NCI-H82 treated with DMSO at 0.1 percent for 48 hours (cell line): ENCODE data around the gene PYURF.

Source experiments
- DNase-seq: peaks from one replicate; lab custom pipeline; 2025; ENCODE audit not compliant: unreplicated experiment; lab: John Stamatoyannopoulos, UW

Gene PYURF

GRCh38 chr4:88514557-88515511 is 8.7 kb downstream of the PYURF start:
- no peak for DNase-seq

DNA sequence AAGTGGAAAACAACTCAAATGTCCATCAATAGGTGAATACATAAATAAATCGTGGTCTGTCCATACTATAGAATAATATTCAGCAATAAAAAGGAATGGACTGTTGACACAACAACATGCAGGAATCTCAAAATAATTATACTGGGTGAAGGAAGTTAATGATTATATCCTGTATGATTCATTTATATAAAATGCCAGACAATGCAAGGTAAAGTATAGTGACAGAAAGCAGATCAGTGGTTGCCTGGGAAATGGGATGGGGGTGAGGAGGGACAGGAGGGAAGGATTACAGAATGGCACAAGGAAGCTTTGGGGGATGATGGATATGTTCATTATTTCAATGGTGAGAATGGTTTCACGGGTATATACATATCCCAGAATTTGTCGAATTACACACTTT is 12.3 kb downstream of the PYURF start:
- no peak for DNase-seq

DNA sequence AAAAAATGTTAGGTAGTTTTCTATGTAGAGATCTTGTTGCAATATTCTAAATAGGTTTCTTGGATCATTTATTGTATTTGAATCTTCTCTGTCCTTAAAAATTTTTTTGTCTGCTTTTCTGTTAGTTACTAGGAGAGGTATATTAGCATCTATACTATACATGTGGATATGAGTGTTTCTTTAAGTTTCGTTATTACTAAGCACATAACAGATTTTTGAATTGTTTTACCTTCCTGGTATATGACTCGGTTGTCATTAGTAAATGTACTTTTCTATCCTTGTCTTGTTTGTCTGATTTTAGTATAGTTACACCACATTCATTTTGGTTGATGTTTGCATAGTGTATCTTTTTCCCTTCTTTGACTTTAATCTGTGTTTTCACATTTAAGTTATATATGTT is 20.2 kb downstream of the PYURF start:
- DNase-seq = no peak

DNA sequence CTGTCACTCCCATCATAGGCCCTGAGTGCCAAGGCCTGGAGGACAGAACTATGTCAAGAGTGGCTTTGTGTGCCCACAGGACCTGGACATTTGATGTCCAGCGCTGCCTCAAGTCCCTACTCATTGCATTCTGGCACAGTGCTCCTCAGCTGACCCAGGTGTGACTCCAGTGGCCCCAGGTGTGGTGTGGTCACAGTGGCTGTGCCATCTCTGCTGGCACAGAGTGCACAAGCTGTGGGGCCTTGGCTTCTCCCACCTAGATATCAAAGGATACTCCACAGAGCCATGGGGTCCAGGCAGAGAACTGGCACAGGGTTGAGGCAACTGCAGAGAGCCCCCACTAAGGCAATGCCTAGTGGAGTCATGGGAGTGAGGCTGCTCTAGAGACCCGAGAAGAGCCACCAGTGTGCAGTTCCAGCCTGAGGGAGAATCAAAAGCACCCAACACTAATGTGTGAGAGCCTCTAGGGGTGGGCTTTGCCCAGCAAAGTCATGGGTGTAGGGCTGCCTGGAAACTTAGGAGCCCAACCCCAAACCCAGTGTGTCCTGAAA is 25.6 kb downstream of the PYURF start:
- DNase-seq = no peak

DNA sequence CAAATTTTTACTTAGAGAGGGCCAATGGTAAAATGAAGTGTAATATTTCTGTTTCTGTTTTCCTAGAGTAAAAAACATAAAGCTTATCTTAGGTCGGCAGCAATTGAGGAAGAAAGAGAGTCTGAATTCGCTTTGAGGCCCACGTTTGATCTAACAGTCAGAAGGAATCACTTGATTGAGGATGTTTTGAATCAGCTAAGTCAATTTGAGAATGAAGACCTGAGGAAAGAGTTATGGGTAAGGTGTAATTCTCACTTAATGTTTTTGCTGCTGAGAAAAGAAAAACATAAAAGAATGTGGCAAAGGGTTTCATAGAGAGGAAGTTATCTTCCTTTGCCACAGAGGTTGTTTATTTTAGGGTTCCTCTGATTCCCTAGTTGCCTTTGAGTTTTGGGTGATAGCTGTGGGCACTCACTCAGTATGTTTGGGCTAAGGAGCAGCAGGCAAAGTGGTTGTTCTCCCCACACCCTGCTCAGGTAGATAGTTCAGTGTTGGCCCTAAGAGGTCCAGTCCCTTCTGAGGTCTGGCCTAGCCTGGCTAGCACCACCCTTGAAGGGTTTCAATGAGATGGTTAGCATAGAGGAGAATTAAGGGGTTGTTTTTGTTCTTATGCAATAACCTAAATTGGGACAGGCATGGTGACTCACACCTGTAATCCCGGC is 34.3 kb downstream of the PYURF start:
- no peak for DNase-seq

GRCh38 chr4:88481537-88481936 is 42.0 kb downstream of the PYURF start:
- DNase-seq = no peak

DNA sequence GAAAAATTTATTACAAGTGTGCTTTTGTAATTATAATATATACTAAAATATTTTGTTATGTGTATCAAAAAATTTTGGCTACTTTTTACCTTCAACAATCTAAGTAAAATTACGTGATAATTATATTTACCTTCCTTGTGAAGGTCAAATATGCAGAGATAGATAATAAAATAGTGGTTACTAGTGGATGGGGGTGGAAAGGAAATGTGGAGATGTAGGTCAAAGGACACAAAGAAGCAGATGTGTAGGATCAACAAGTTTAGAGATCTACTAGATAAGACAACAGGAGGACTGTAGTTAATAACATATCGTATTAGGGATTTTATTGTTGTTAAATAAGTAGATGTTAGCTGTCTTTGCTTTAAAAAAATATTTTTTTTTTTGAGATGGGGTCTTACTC is 45.3 kb downstream of the PYURF start:
- DNase-seq = no peak

DNA sequence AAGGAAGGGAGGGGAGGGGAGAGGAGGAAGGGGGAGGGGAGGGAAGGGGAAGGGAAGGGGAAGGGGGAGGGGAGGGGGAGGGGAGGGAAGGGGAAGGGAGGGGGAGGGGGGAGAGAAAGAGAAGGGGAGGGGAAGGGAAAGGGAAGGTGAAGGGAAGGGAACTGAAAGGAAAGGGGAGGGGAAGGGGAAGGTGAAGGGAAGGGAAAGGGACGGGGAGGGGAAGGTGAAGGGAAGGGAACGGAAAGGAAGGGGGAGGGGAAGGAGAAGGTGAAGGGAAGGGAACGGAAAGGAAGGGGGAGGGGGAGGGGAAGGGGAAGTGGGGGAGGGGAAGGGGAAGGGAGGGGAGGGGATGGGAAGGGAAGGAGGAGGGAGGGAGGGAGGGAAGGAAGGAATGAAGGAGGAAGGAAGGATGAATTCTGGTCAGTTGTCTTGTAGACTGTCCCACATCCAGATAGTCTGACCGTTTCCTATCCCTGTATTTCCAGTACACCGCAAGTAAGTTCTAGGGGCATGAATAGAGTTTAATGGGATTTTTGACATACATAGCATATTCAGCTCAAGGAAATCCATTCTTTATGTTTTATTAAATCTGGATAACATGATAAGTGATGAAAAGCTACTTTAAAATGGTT is 46.2 kb downstream of the PYURF start:
- DNase-seq = no peak
